ENCODE results near the gene TBC1D4. TPM values are rescaled to one million over a fixed set of nuclear protein-coding genes. Genes with fewer than 3 reads are reported as not detected.

The TBC1D4 gene
- polyA plus RNA-seq, 1 donor from 2014 or later, result 3.9 TPM

- Histone ChIP-seq H3F3A (ENCODE audit: insufficient read depth, low read length, poor library complexity, severe bottlenecking) (no peaks in the 10 kb centered on the region), H3K27me3 (ENCODE audit: insufficient read depth, low read depth, low read length) (no peaks in the 10 kb centered on the region), H3K4me3 (ENCODE audit: low read length) (no peak overlapping the region), H3K4me2 (ENCODE audit: low read length) (no peak overlapping the region), H3K9ac (ENCODE audit: low read length) (no peak overlapping the region), H3K79me2 (replicated peaks; ENCODE audit: insufficient read depth, low read length) (no peaks in the 10 kb centered on the region), H3K9me2 (ENCODE audit: insufficient read depth, low read length) (no peaks in the 10 kb centered on the region), H3K9me3 (ENCODE audit: low read length) (no peaks in the 10 kb centered on the region), H3K36me3 (ENCODE audit: insufficient read depth, low read length) (no peaks in the 10 kb centered on the region), H3K27ac (ENCODE audit: low read length) (no peak overlapping the region), H4K20me1 (ENCODE audit: insufficient read depth) (no peaks in the 10 kb centered on the region), H2AFZ (ENCODE audit: low read depth, low read length) (no peak overlapping the region)
- no peak for TF ChIP-seq EZH2 (IDR thresholded peaks at IDR 0.05; ENCODE audit: borderline replicate concordance, insufficient read depth, low read length, poor library complexity, severe bottlenecking)
- TF ChIP-seq, protein P1, sequence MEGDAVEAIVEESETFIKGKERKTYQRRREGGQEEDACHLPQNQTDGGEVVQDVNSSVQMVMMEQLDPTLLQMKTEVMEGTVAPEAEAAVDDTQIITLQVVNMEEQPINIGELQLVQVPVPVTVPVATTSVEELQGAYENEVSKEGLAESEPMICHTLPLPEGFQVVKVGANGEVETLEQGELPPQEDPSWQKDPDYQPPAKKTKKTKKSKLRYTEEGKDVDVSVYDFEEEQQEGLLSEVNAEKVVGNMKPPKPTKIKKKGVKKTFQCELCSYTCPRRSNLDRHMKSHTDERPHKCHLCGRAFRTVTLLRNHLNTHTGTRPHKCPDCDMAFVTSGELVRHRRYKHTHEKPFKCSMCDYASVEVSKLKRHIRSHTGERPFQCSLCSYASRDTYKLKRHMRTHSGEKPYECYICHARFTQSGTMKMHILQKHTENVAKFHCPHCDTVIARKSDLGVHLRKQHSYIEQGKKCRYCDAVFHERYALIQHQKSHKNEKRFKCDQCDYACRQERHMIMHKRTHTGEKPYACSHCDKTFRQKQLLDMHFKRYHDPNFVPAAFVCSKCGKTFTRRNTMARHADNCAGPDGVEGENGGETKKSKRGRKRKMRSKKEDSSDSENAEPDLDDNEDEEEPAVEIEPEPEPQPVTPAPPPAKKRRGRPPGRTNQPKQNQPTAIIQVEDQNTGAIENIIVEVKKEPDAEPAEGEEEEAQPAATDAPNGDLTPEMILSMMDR (IDR thresholded peaks at IDR 0.05; ENCODE audit: poor library complexity, severe bottlenecking), result no peak
- TF ChIP-seq SMC3 (conservative IDR thresholded peaks at IDR 0.05; ENCODE audit: poor library complexity), result no peak
- no peak for TF ChIP-seq RAD21 (conservative IDR thresholded peaks at IDR 0.05)
- TF ChIP-seq POLR2AphosphoS5 (IDR thresholded peaks at IDR 0.05), result no peak
- no peak for TF ChIP-seq TAF1 (IDR thresholded peaks at IDR 0.05; ENCODE audit: low read depth)
- TF ChIP-seq EP300 (conservative IDR thresholded peaks at IDR 0.05; ENCODE audit: poor library complexity, severe bottlenecking), result no peak
- TF ChIP-seq, protein P2, sequence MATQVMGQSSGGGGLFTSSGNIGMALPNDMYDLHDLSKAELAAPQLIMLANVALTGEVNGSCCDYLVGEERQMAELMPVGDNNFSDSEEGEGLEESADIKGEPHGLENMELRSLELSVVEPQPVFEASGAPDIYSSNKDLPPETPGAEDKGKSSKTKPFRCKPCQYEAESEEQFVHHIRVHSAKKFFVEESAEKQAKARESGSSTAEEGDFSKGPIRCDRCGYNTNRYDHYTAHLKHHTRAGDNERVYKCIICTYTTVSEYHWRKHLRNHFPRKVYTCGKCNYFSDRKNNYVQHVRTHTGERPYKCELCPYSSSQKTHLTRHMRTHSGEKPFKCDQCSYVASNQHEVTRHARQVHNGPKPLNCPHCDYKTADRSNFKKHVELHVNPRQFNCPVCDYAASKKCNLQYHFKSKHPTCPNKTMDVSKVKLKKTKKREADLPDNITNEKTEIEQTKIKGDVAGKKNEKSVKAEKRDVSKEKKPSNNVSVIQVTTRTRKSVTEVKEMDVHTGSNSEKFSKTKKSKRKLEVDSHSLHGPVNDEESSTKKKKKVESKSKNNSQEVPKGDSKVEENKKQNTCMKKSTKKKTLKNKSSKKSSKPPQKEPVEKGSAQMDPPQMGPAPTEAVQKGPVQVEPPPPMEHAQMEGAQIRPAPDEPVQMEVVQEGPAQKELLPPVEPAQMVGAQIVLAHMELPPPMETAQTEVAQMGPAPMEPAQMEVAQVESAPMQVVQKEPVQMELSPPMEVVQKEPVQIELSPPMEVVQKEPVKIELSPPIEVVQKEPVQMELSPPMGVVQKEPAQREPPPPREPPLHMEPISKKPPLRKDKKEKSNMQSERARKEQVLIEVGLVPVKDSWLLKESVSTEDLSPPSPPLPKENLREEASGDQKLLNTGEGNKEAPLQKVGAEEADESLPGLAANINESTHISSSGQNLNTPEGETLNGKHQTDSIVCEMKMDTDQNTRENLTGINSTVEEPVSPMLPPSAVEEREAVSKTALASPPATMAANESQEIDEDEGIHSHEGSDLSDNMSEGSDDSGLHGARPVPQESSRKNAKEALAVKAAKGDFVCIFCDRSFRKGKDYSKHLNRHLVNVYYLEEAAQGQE (IDR thresholded peaks at IDR 0.05; ENCODE audit: borderline replicate concordance), result no peak
- no peak for TF ChIP-seq MXI1 (conservative IDR thresholded peaks at IDR 0.05; ENCODE audit: poor library complexity, severe bottlenecking)
Measured at GRCh38 chr13:75400775-75401174, 81.2 kb downstream of the TBC1D4 start.

DNA sequence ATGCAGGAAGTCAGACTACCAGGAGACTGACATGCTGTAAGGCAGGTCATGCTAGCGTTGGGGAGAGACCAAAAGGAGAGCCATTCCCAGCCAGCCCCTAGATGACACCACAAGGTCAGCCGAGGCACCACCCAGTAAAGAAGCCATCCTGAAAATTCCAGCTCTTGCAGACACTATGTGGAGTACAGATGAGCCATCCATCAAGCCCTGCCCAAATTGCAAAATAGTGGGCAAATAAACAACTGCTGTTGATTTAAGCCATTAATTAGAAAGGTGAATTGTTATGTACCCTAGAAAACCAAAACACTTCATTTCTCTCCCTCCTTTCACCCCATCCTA is 82.1 kb downstream of the TBC1D4 start:
- Histone ChIP-seq H3K9ac (ENCODE audit: low read length) (no peak overlapping the region), H3K27ac (ENCODE audit: low read length) (no peak overlapping the region), H4K20me1 (ENCODE audit: insufficient read depth) (no peaks in the 10 kb centered on the region), H3K4me2 (ENCODE audit: low read length) (no peak overlapping the region), H3K27me3 (ENCODE audit: insufficient read depth, low read depth, low read length) (no peaks in the 10 kb centered on the region), H3F3A (ENCODE audit: insufficient read depth, low read length, poor library complexity, severe bottlenecking) (no peaks in the 10 kb centered on the region), H3K79me2 (replicated peaks; ENCODE audit: insufficient read depth, low read length) (no peaks in the 10 kb centered on the region), H3K9me3 (ENCODE audit: low read length) (no peaks in the 10 kb centered on the region), H3K9me2 (ENCODE audit: insufficient read depth, low read length) (no peaks in the 10 kb centered on the region), H3K4me3 (ENCODE audit: low read length) (no peak overlapping the region), H3K36me3 (ENCODE audit: insufficient read depth, low read length) (no peaks in the 10 kb centered on the region), H2AFZ (ENCODE audit: low read depth, low read length) (no peak overlapping the region)
- no peak for TF ChIP-seq EZH2 (IDR thresholded peaks at IDR 0.05; ENCODE audit: borderline replicate concordance, insufficient read depth, low read length, poor library complexity, severe bottlenecking)
